ENCODE measurements around the gene INSR.

Gene INSR

GRCh38 chr19:7132054-7132453, 162.2 kb downstream of the INSR start:
- no peak for DNase-seq

- no peak for DNase-seq
Measured at GRCh38 chr19:7130043-7130442, 164.2 kb downstream of the INSR start.

GRCh38 chr19:7126132-7126531, 168.1 kb downstream of the INSR start:
- no peak for DNase-seq

GRCh38 chr19:7125221-7125620, 169.0 kb downstream of the INSR start:
- no peak for DNase-seq

GRCh38 chr19:7124782-7125181, 169.4 kb downstream of the INSR start:
- no peak for DNase-seq

- no peak for DNase-seq
Measured at GRCh38 chr19:7122701-7123100, 171.5 kb downstream of the INSR start.

- no peak for DNase-seq
Measured at GRCh38 chr19:7120499-7120898, 173.7 kb downstream of the INSR start.

GRCh38 chr19:7119582-7119981, 174.6 kb downstream of the INSR start:
- no peak for DNase-seq

- no peak for DNase-seq
Measured at GRCh38 chr19:7117248-7117647, 177.0 kb downstream of the INSR start.

GRCh38 chr19:7115721-7116120, 178.5 kb downstream of the INSR start:
- no peak for DNase-seq

GRCh38 chr19:7113233-7113632, 181.0 kb downstream of the INSR start:
- no peak for DNase-seq

- no peak for DNase-seq
Measured at GRCh38 chr19:7112675-7113074, 181.5 kb downstream of the INSR start.

GRCh38 chr19:7109678-7110289, 184.4 kb downstream of the INSR start:
- DNase-seq = no peak

- DNase-seq = no peak
Measured at GRCh38 chr19:7106711-7107657, 187.2 kb downstream of the INSR start.

- DNase-seq = no peak
Measured at GRCh38 chr19:7104747-7105447, 189.3 kb downstream of the INSR start.

- no peak for DNase-seq
Measured at GRCh38 chr19:7101498-7102253, 192.5 kb downstream of the INSR start.

GRCh38 chr19:7099597-7099921, 194.7 kb downstream of the INSR start:
- no peak for DNase-seq

GRCh38 chr19:7098701-7099596, 195.3 kb downstream of the INSR start:
- DNase-seq = peak; percentile 71

GRCh38 chr19:7098096-7098495, 196.1 kb downstream of the INSR start:
- DNase-seq = no peak

- DNase-seq = no peak
Measured at GRCh38 chr19:7088999-7089398, 205.2 kb downstream of the INSR start.

GRCh38 chr19:7083076-7083956, 210.9 kb downstream of the INSR start:
- DNase-seq = no peak

Measured in activated gamma-delta T cell (primary cell).